ENCODE data around the gene EMILIN2.

The EMILIN2 gene

DNA sequence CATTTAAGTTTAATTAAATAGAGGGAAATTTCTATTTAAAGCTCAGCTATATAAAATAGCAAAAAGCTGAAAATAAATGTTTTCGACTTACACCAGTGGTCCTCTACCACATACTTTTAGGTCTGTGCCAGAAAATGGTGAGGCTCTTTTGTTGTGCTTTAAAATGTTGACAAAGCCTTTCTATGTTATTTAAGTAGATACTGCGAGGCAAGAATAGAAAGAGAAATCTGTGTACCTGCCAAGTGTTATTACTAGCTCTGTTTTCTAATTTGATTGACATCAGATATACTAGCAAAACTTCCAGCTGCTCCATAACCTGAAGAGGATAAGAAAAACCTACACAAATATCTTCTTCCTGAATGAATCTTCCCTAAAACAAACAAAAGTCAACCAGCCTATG is 112.5 kb downstream of the EMILIN2 start:
- DNase-seq: no peak

DNA sequence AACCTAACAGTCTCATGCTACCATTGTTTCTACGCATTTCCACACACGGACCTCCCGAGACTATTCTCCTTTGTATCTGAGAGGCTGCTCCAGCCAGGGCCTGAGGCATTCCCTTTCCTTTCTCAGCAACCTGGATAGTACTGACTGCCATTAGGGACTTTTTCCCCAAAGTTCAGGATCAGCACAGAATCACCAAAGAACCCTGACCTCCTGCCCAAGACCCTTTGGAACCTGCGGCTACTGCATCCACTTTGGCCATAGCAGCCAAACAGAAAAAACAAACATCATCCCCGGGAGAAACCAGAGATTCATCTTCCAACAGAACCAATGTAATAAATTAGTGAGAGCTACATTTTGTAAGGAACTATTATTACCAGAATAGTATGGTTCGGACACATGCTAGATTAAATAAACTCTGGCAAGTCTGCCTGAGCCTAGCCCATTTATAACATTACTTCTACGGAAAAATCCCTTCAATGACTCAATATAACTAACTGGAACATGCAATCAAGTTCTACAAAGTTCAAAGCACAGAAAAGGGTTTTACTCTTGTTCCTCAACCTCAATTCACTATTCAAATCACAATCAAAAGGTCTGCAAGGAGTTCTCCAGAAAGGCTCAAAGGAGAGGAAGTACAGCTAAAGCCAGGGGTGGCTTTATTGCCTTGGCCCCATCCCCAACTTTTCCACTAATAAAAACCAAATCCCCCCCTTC is 114.3 kb downstream of the EMILIN2 start:
- no peak for DNase-seq

DNA sequence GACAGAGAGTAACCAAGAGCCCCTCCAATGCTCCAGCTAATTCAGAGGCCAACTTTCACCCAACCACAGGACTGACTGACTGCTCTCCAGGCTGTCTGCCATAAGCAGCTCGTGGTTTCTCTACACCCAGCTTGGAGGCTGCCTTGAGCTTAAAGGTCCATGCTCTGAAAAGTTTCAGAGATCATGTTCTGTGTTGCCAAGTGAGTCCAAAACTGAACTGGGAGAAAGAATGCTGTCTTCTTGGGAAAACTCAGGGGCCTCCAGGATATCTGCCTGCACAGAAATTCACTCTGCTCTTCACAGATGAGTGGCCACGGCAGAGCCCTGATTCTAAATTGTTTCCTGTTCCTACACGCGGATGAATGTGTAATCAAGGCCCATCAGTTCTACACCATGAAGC is 115.0 kb downstream of the EMILIN2 start:
- DNase-seq: no peak

DNA sequence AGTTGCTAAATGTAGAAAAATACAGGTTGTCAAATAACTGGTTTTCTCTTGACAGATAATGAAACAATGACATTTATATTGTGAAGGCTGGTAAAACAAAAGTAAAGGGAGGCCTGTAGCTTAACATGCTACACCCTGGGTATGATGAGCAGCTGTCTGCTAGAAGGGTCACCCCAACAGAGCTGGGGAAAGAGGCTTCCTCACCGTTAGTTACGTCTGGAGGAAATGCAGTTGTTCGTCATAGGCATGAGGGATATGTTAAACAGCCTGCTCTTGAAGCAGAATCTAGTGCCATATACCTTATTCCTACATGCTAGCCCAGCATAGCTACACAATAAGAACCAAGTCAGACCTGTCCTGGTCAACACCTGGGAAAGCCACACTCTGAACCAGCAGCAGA is 116.2 kb downstream of the EMILIN2 start:
- no peak for DNase-seq

DNA sequence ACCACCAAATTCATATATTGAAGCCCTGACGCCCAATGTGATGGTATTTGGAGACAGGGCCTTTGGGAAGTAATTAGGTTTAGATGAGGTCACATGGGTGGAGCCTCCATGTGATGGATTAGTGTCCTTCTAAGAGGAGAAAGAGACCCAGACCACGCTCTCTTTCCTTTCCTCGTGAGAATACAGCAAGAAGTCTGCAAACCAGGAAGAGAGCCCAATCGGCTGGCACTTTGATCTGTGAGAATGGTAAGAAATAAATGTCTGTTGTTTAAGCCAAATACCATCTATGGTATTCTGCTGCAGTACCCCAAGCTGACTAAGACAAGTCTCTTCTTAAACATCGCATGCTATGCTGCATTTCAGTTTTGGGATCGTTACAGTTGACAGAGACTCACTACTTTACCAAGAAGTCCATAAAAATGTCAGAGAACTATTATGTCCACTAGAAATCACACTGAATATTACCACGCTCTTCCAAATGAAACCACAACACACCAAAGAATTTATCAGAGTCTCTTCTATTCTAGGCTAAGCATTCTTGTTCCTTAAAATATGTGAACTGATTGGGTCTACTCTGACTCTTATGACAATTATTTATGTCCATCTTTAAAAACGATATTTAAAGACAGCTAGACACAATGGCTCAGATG is 117.7 kb downstream of the EMILIN2 start:
- no peak for DNase-seq
